ENCODE data around the gene SHD.
A peak's percentile ranks its signal among the peaks of the same experiment; 100 is the strongest.

The SHD gene

DNA sequence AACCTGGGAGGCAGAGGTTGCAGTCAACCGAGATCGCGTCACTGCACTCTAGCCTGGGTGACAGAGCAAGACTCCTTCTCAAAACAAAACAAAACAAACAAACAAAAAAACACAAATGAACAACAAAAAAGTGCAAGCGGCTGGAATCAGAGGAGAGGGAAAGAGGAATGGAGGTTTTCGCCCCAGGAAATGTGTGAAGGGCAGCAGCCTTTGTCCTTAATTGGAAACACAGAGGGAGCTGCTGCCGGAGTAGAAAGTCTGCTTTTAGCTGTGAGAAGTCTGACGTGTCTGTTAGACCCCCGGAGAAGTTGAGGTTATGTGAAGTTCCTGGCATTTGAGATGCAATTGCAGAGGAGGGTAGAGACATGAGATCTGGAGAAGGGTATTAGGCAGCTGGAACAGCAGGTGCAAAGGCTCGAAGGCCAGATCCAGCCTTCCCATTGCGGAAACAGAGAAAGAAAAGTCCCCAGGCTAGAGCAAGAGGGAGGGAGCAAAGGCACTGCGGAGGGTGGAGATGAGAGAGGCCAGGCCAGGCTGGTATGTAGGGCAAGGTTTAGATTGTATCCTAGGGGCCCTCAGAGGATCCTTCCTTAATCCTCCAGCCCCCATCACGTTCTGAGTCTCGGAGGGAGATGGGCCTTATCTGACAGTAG is 22.6 kb downstream of the SHD start:
- DNase-seq = no peak

DNA sequence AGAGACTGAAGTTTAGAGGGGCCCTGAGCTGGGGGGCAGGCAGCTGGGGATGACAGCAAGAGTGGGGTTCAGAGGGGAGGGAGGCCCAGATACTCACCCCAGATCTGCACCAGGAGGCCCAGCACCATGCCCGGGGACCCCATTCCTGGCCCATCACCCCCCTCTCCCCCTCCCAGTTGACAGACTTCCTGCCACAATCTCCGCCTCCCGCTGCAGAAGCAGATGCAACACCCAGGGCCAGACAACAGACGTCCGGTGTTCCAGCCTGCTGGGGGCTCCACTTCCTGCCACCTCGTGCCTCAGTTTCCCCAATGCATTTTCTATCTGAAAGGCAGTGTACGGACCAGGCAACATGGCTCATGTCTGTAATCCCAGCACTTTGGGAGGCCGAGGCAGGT is 23.2 kb downstream of the SHD start, which contains the start of gene TMIGD2:
TSS of gene TMIGD2 (minus strand) at position 147 of the 398 bp plus-strand sequence. CDS start at position 143, 4 bp downstream.
- no peak for DNase-seq

DNA sequence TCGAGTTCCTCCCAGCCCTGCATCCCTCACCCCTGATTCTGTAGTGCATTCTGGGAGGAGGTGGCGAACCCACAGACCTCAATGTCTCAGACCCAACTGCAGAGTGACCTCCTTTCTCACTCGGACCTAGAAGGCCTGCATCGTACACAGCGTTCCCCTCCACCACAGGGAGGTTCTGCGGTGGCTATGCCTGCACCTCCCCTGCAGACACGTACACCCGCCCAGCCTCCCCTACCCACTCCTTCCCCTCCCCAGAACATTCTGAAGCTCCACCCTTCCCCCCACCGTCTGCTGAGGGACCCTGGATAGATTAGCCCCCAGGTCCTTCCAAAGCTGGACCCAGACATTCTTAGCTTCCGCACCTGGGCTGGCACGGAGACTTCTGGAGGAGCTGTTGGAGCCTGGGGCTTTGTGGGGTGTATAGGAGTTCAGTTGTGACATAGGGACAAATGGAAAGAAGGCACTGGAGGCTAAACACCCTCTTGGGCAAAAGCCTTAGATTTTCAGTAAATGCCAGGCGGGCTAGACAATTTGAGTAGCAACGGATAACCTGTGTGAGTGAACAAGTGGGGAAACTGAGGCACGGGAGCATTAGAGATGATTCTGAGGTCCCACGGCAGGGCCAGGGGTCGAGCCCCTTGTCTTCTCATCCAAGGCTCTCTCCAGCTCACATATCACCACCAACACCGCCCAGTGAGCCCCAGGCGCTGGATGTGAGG is 24.9 kb downstream of the SHD start:
- DNase-seq = no peak

DNA sequence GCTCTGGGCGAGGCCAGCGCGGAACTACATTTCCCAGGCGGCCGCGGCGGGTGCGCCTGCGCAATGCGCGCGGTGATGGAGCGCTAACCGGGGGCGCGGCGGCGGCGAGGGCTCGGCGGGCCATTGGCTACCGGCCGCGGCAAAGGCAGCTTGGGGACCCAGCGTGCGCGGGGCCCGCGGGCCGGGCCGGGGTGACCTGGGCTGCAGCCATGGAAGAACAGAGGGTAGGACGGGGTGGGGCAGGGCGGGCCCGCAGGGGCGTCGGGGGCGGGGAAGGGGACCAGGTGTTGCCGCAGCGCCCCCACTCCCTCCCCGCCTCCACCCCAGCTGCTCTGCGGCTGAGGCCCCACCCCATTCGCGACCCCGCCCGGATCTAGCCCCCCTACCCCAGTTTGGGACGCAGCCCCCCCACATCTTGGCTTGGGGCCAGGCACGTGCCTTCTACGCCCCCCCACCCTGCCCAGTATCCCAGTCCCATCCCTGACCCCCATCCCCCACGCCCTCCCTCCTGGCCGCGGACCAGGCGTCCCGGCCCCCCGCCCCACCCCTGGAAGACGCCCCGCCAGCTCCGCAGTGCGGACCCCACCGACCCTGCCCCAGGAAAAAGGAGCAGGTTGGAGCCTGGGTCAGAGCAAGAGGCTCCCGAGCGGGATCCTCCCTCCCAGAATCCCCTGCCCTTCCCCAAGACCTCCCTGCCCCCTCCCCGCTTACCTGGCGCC is 25.6 kb downstream of the SHD start, which contains the start of gene FSD1:
TSS of gene FSD1 (plus strand) at position 61 of the 719 bp plus-strand sequence. CDS start at position 210, 149 bp downstream.
- peak; percentile 54 for DNase-seq

DNA sequence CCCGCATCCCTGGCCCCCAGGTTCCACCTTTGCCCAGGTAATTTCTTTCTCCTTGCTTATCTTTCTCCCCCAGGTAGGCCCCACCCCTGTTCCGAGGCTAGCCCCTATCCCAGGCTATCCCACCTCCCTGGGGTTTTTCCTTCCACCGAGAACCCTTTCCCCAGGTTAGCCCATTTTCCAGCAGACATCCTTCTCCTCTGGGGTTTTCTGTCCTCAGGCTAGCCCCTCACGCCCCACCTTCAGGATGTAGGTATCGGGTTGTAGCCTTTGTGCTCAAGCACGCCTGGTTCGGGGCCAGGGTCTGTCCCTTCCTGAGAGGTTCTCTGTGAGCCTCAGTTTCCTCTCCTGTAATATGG is 26.2 kb downstream of the SHD start:
- DNase-seq = no peak

DNA sequence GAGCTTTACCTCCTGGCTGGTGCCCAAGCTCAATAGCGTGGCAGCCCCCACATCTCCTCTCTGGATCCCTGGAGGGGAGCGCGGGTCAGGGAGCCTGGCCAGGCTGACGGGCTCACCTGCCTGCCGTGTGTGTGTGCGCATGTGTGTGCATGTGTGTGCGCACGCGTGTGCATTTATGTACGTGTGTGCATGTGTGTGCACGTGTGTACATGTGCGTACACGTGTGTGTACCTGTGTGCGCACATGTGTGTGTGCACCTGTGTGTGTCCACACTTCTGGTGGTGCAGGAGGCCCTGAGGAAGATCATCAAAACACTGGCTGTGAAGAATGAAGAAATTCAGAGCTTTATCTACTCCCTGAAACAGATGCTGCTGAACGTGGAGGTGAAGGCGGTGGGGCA is 26.6 kb downstream of the SHD start:
- no peak for DNase-seq

DNA sequence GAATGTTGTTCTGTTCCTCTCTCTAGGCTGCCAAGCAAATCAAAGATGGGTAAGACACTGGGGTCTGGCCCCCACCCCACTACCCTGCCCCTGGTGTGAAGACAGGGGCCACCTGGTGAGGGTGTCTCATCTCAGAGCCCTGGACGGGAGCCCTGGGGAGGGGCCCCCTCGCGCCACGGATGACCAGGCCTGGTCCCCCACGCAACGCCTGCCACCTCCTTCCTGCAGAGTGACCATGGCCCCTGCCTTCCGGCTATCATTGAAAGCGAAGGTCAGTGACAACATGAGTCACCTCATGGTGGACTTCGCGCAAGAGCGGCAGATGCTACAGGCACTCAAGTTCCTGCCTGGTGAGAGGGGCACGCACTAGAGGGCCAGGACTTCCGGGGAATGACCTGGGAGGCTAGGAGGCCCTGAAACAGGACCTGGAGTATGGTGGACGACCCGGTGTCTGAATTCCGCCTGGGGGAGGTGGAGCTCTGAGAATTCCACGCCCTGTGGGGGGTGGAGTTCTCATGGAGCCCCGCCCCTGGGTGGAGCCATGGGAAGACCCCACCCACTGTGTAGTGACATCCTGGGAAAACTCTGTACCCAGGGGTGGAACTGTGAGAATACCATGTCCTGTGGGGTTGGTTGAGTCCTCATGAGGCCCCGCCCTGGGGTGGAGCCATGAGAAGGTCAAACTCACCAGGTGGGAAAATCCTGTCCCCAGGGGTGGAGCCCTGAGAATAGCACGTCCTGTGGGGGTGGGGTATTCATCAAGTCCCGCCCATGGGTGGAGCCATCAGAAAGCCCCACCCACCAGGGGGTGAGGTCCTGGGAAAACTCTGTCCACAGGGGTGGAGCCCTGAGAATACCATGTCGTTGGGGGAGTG is 31.4 kb downstream of the SHD start:
- no peak for DNase-seq

DNA sequence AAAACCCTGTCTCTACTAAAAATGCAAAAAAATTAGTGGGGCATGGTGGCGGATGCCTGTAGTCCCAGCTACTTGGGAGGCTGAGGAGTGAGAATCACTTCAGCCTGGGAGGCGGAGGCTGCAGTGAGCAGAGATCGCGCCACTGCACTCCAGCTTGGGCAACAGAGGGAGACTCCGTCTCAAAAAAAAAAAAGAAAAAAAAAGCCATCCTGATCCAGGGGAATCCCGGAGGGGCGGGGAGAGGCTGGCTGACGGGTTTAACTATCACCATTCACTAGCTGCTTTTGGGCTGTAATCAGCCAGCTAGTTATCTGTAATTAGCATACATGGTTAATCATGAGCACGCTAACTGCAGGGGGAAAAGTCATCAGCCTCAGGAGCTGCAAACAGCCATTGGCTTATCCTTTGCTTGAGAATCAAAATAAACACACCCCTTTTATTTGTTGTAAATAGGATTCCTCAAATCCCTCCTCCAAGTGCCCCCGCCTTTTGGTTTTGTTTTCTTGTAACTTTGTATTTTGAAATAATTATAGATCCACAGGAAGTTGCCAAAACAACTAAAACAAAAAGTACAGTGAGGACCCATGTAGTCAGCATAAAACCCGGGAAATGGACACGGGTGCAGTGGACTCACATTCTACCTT is 34.9 kb downstream of the SHD start:
- DNase-seq = no peak

DNA sequence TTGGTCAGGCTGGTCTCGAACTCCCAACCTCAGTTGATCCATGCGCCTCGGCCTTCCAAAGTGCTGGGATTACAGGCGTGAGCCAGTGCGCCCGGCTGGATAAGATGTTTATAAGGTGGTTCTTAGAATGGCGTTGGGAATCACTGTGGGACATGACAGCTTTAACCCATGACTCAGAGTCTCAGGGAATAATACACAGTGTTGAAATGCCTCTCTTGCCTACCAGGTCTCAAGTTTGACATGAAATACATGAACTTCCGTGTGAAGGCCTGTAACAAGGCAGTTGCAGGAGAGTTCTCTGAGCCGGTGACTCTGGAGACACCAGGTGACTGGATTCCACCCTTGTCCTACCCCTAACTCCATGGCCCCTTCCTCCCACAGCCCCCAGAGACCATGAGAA is 37.9 kb downstream of the SHD start:
- no peak for DNase-seq

DNA sequence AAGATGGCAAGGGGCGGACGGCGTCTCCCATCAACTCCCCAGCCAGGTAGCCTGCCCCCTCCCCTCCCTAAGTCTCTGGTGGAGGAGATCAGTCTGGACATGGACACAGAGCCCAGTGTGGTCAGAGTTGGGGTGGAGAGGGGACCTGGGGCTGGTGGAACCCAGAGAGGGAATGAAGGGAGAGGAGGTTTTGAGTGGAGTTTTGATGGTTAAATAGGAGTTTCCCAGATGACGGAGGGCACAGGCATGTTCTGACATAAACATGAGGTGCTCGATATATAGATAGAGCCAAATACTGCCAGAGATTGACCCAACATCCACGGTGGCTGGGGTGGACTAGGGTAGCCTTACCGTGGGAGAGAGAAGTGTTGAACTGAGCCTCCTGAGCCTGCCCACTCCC is 39.4 kb downstream of the SHD start:
- no peak for DNase-seq

DNA sequence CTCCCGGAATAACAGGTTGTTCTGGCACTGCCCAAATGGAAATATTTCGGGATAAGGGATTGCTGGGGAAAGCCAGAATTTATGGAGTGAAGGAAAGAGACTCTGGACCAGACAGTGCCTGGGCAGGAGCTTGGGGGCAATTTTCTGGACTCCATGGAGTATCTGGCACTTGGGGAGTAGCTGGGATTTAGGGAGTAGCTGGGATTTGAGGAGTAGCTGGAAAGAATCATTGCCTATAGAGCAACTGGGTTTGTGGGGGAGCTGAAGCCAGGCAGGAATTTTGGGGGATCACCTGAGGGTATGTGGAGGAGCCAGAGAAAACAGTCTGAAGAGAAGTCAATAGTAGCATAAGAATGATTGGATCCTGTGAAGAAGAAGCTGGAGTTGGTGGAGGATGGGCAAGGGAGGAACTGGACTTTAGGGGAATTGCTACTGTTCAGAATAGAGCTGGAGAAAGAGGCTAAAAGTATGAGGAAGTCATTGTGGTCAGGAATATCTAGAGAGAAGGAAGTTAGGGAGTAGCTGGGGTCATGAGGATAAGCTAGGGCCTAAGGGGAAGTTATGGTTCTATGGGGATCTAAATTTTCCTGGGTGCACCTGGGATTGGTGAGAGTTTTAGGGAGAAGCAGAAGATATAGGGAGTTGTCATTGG is 40.1 kb downstream of the SHD start:
- no peak for DNase-seq

DNA sequence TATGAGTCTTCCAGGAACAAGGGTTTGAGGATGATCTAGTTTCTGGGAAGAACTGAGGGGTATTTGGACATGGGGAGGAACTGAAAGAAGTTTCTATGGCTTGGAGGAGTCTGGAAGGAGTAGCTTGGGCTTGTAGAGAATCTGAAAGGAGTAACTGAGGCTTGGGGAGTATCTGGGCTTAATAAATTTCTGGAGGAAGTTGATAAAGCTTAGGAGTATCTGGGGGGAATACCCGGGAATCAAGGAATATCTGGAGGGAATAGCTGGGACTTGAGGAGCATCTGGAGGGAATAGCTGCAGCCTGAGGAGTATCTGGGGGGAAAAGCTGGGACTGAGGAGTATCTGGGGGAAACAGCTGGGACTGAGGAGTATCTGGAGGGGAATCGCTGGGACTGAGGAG is 41.4 kb downstream of the SHD start:
- no peak for DNase-seq

DNA sequence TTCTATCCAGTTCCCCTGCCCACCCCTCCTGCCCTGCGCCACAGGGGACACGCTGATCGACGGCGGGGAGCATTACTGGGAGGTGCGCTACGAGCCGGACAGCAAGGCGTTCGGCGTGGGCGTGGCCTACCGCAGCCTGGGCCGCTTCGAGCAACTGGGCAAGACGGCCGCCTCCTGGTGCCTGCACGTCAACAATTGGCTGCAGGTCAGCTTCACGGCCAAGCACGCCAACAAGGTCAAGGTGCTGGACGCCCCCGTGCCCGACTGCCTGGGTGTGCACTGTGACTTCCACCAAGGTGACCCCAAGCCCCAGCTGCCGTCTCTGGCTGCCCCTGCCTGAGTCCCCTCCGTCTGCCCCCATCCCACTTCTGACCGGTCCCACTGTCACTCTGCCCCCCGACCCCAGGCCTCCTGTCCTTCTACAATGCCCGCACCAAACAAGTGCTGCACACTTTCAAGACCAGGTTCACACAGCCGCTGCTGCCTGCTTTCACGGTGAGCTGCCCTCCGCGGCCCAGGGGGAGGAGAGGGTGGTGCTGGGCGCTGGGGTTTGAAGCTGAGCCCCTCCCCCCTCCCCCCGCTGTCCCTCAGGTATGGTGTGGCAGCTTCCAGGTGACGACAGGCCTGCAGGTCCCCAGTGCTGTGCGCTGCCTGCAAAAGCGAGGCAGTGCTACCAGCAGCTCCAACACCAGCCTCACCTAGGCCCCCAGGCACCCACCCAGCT is 44.0 kb downstream of the SHD start:
- DNase-seq = no peak

DNA sequence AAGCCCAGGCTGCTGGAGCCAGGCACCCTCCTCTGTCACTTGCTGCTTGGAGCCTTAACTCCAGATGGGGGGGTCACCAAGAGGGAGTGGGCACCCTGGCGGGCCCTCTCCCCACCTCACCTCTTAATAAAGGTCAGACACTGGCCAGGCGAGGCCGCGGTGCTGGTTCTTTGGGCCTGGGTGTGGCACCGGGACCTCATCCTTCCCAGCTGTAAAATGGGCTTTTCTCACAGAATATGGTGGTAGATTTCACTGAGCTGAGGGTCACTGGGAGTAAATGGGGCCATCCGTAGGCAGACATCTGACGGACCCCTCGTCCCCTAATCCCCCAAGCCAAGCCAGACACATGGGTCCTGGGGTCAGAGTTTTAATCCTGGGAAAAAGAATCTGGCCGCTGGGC is 44.6 kb downstream of the SHD start:
- DNase-seq = no peak

DNA sequence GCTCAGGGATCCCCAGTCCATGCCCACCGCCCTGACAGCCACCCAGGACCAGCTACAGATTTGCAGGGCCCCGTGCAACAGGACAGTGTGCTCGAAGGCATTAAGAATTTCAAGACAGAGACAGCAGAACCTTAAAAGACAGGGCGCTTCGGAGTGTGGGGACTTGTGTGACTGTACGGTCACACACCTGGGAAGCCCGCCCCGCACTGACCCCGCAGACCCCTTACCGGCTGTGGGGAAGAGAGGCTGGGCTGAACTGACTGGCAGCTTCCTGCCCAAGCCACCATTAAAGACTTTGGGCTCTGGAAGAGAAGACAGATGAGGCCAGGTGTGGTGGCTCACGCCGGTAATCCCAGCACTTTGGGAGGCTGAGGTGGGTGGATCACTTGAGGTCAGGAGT is 45.2 kb downstream of the SHD start:
- no peak for DNase-seq

DNA sequence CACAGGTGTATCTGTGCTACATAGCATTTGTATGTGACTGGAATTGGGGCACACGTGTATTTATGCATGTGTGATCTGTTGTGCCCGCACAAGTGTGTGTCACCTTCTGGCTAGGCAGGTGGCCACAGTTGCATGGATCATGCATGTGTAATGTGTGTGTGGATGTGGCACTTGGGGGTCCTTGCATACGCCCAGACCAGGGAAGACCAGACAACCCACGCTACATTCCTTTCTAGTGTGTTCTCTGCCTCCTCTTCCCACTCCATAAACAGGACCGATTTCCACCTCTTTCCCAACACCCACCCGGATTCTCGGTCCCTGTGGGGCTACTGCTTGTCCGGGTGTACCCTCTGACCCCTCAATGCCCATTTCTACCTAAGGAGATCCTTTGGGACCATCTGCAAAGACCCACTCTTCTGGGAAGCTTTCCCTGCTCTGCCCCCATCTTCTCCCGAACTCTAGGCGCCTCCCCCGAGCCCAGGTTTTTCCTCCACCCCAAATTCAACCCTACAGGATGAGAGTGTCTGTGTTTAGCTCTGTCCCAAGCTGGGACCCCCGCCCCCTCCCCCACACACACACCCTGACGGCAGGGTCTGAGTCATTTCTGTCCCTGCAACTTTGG is 47.3 kb downstream of the SHD start:
- no peak for DNase-seq

DNA sequence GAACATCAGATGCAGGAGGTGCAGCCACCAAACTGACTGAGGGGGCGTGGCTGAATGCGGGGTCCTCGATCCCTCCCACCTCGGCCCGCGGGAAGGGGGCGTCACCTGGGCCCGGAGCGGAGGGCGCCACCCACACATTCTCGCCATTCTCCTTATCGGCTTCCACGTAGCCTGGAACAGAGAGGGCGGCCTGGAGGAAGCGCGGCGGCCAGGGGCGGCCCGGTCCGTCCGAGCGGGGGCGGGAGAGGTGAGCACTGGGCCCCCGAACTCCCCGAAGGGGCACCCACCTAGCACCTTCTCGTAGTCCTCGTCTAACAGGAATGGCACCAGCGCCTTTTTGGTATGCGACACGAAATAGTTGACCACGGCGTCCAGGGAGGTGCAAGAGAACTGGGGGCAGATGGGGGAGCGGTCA is 47.8 kb downstream of the SHD start:
- no peak for DNase-seq

DNA sequence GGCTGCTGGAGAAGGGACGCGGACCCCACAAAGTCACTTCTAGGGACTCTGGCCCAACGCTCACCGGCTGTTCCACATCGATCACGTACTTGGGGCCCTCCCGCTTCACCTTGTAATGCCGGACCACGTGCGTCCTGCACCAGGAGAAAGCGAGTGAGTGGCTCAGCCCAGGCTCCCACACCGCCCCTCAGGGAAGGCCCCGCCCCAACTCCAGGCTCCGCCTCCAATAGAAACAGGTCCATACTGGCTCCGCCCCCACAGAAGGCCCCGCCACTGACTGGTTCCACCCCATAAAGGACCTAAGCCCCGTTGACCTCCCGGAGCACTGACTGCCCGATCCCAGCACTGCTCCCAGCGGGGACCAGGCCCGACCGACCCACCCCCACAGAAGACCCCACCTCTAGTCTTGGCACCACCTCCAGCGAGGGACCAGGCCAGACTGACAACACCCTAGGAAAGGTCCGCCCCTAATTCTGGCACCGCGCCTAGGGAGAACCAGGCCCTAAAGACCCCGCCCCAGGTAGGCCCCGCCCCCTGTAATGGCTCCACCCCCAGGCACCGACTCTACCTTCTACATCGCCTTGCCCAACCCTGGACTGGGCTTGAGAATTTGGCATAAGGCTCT is 48.3 kb downstream of the SHD start:
- DNase-seq = peak; percentile 73

DNA sequence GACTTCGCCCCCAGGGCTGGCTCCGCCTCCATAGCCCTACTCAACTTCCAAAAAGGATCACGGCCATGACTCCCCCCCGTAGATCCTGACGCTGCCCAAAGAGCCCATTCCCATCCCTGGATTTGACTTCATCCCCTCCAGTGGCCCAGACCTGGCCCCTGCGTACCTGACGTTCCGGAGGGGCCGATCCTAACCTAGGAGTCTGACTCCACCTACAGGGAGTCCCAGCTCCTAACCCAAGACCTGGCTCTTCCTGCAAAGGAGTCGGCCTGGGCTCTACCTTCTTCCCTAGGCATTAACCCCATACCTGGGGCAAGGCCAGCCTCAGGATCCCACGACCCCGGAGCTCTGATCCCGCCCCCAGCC is 48.8 kb downstream of the SHD start:
- no peak for DNase-seq

DNA sequence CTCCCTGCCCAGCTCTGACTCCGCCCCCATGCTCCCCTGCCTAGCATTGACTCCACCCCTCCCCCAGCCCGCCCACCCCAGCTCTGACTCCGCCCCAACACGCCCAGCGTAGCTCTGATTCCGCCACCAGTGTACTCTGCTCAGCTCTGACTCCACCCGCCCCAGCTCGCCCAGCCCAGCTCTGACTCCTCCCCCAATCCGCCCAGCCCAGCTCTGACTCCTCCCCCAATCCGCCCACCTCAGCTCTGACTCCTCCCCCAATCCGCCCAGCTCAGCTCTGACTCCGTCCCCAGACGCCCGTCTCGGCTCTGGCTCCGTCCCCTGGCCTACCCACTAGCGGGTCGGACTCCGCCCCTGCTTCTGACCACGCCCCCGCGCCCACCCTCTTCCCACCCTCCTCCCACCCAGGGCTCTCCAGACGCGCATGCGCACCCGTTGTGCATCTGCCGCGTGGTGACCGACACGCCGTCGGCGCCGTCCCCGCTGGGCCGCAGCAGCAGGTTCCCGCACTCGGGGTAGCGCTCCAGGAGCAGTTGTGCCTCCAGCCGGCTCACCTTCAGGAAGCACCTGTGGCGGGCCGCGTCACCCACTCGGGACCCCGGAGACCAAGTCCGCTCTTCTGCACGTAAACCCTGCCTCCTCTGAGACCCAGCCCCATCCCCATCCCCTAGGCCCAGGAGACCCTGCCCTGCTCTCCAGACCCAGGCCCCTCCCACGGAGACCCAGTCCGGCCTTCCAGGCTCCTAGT is 49.4 kb downstream of the SHD start:
- DNase-seq = peak; percentile 98

All from right hindlimb (tissue), 1 donor.